ENCODE measurements around the gene ATP1A2.
"Not testable (repeated sequence)": the region's sequence is repeated elsewhere in the genome, so short reads cannot be mapped to it uniquely, and the experiment has no call there.

The ATP1A2 gene

GRCh38 chr1:160101717-160102522 lies 13.6 kb upstream of the ATP1A2 start:
- DNase-seq = no peak

DNA sequence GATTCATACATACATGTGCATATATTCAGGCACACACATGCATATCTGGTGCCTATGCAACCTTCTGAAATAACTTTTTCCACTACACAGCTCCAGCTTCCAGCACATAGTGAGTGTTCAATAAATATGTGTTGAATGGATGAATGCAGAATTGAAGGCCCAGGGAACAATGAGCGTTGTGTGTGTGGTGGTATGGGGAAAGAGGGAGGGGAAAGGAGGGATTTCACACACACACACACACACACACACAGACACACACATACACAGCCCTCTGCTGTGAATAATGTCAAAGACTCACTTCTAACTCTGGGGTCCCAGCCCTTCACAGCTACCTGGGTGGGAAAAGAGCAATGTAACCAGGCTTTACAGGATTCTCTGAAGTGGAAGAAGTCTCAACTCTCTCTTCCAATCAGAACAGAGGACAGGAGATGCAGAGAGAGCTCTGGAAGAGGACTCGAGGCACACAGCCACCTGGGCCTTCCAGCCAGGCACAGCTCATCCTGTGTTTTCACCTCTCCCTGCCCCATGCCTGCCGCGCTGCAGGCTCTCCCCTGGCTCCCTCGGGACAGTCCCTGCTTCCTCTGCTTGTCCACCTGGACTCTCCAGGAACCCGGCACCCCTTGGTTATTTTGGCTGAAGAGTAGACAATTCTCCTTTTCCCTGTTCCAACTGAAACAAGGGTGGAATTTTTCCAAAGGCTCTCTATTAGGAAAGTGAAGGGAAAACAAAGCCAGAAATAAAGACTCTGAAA lies 11.7 kb upstream of the ATP1A2 start:
- no peak for DNase-seq

DNA sequence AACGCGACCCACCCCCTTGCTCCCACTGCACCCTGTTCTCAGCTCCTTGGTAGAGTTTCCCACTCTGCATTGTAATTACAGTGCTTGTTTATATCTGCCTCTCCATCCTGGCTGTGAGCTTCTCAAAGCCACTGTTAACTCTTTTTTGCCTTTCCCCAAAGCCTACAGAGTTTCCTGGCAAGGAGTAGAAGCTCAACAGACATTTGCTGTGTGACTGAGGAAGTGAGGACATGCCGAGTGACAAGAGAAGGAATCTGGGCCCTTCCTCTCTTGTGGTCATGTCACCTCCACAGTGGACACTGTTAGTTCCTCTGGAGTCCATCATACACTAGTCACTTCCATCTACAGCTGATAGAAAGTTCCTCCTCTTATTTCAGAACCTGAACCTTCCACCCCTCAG lies 11.1 kb upstream of the ATP1A2 start:
- DNase-seq = no peak

- no peak for DNase-seq
Observed at GRCh38 chr1:160105155-160105554, 10.4 kb upstream of the ATP1A2 start.

GRCh38 chr1:160107512-160107911 lies 8.0 kb upstream of the ATP1A2 start:
- no peak for DNase-seq

- DNase-seq = no peak
Observed at GRCh38 chr1:160108888-160109662, 6.5 kb upstream of the ATP1A2 start.

GRCh38 chr1:160109686-160110085 lies 5.9 kb upstream of the ATP1A2 start:
- DNase-seq = no peak

- DNase-seq = not testable (repeated sequence)
Observed at GRCh38 chr1:160111462-160111861, 4.1 kb upstream of the ATP1A2 start.

- no peak for DNase-seq
Observed at GRCh38 chr1:160112357-160112756, 3.2 kb upstream of the ATP1A2 start.

DNA sequence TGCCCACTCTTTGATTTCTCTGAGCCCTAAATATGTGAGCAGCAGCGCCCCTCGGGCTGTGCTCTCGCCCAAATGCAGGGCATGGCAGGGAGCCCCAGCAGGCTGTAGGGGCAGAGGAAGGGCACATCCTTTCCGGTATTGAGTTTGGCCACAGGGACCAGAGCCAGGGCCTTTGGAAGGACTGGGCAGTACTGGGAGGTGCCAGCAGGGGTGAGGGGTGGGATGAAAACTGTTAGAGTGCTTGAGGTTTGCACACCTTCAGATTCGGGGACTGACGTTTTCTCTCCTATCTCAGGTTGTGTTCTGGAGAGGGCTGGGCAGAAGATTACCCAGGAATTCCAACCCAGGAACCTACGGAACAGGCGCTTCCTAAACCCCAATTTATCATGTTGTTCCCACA lies 2.2 kb upstream of the ATP1A2 start:
- no peak for DNase-seq

DNA sequence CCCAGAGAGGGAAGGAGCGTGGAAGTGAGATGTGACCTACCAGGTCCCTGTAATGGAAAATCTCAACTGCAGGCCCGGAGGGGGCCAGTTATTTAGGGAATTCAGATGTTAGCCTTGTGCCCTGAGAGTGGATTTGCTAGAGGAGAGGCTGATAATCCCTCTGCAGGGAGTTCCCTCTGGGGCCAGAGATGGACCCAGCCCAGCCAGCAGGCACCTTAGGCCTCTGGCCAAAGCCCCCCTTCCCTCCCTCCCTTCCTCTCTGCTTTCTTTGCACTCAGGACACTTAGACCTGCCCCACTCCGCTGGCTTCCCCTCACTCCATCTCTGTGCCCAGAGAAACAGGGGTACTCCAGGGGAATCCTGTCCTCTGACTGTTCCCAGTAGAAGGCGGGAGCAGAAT lies 1.5 kb upstream of the ATP1A2 start:
- no peak for DNase-seq

- no peak for DNase-seq
Observed at GRCh38 chr1:160116283-160117147, 956 bp downstream of the ATP1A2 start.

DNA sequence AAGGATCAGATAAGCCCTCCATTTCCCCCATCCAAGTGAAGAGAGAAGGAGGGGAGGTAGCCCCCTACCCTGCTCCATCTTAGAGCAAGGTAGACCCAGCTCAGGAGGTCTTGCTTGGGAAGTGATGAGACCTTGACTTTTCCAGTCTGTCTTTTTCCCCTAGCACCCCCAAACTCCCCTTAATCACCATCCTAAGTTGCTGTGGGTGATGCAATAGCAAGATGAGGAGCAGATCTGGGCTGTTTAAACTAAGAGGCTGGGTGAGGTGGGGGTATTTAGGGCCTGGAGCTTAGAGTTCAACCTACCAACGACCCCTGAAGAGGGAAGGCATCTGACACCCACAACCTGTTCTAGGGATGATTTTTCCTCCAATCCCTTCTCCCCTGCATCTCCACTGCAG lies 1.7 kb downstream of the ATP1A2 start:
- DNase-seq = no peak

DNA sequence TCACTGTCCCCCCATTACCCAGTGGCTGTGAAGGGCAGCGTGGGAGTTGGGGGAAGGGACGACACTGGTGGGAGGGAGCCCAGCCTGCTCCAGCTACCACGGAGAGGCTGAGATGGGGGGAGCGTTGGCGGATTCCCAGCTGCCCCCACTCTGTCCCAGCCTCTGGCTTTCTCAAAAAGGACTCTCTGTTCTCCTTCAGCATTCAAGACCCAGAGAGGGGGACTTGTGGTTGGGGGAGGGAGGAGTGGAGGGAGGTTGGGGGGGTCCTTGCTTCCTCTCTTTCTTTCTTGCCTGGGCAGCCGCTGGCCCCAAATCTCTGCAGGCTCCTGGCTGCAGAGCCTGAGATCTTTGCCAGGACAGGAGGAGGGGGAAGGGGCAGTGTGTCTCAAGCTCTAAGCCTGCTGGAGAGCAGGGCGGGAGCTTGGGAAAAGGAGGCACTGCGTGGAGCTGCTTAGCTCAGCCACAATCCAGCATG lies 2.2 kb downstream of the ATP1A2 start:
- no peak for DNase-seq

GRCh38 chr1:160118928-160119327 lies 3.4 kb downstream of the ATP1A2 start:
- DNase-seq = no peak

DNA sequence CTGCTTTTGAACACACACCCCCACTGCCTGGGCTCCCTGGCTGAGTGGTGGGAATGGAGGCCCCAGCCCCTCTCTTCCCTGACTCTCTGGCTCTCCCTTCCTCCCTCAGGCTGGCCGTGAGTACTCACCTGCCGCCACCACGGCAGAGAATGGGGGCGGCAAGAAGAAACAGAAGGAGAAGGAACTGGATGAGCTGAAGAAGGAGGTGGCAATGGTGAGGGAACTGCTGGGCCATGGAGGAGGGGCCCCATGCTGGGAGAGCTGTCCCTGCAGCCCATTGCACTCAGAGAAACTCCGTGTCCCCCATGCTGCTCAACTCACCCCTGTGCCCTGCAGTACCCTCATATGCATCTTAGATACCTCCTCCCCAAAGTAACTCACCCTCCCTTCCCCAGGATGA lies 5.2 kb downstream of the ATP1A2 start:
- DNase-seq = no peak

DNA sequence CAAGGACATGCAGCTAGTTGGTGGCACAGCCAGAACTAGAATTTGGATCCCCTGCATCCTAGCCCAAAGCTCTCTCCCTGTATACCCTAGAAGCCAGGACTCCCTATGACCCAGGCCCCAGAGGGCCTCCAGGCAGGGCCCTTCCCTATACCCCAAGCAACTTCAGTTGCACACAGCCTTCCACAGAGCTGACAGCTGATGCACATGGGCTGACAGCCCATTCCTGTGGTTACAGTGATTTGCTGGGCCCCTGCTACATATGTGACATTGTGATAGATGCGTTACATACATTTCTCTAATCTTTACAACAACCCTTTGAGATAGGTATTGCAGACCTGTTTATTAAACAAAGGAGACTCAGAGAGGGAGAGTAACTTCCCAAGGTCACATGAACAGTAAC lies 5.8 kb downstream of the ATP1A2 start:
- no peak for DNase-seq

DNA sequence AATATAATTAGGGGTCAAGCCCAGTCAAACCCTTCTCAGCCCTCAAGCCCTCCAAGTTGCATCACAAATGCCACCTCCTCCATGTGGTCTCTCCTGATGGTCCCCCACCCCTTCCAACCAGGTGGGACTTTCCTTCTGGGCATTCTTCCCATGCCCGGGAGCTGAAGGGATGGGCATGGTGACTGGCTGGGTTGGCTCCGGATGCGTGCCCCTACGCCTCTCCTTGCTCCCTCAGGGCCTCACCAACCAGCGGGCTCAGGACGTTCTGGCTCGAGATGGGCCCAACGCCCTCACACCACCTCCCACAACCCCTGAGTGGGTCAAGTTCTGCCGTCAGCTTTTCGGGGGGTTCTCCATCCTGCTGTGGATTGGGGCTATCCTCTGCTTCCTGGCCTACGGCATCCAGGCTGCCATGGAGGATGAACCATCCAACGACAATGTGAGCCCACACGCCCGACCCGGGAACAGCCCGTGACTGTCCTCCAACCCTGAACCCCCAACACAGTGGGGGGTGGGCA lies 7.5 kb downstream of the ATP1A2 start:
- no peak for DNase-seq

DNA sequence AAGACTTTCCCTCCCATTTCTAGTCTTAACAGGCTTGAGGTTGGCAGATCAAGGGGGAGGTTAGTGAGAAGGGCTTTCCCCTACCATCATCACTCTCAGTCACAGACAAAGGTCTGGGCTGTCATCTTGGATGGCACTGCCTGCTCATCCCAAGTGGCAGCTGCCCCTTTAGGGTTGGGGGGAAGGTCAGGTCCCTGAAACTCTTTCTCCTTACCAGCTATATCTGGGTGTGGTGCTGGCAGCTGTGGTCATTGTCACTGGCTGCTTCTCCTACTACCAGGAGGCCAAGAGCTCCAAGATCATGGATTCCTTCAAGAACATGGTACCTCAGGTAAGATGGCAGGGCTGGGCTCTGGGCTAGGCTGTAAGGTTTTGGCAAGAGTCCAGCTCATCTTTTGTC lies 8.2 kb downstream of the ATP1A2 start:
- DNase-seq = no peak

DNA sequence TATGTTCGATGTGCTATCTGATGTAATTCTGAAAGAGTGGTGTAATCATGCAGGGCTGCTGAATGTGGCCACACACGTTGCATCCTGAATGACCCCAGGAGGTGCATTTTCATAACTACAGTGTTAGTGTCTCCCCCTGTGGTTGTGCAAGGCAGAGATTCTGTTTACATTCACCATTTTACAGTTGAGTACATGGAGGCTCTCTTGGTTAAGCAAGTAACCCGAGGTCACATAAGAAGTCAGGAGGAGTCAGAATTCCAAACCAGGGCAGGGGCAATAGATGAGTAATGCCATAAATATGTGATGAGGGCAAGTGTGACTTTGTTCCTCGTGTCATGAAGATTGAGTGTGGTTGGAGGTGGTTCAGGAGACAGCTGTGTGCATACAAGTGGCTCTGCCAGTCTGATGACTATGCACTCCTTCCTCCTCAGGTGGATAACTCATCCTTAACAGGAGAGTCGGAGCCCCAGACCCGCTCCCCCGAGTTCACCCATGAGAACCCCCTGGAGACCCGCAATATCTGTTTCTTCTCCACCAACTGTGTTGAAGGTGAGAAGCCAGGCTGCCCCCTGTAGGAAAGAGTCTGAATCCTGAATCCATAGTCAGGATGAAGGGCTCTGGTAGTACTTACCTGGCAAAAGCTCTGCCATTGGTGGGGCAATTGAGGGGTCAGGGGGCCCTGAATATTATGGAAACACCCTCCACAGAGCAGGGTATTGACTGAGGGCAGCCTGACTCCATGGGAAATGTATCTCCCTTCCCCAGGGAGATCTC lies 9.3 kb downstream of the ATP1A2 start:
- no peak for DNase-seq

DNA sequence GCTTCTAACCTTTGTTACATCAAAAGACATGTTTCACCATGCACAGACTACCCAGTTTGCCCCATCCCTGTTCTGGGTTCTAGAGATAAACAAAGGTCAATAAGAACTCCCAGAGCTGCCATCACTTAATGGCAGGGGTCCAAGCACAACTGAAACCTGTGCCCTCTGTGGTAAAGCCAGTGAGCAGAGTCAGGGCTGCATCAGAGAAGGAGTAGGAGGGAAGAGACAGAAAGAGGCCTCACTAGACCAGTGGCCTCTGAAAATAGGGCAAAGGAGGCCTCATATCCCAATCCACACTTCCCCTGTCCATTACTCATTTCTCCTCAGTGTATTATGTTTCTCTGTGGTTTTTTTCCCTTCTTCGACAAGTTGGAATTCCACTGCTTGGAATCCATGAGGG lies 10.2 kb downstream of the ATP1A2 start:
- no peak for DNase-seq

Data from NCI-H510A treated with DMSO at 0.1 percent for 48 hours (cell line).